MM.1S (cell line): ENCODE results near the gene CERS1.

Experiments
- EZH2 ChIP-seq: fragments of 300-600 bp; sonication (generic); optimal IDR thresholded peaks from 2 replicates; pipeline ENCODE3; 2017; ENCODE audit warnings: low read depth, mild to moderate bottlenecking, antibody characterized with exemption, low read length, mixed read lengths
- TF ChIP-seq, protein P1 (sequence below): fragments of 300-600 bp; sonication (generic); IDR thresholded peaks from 2 replicates; pipeline ENCODE4 v1.5.1; 2016; ENCODE audit warnings: antibody characterized with exemption, low read length, mixed read lengths

DNA sequence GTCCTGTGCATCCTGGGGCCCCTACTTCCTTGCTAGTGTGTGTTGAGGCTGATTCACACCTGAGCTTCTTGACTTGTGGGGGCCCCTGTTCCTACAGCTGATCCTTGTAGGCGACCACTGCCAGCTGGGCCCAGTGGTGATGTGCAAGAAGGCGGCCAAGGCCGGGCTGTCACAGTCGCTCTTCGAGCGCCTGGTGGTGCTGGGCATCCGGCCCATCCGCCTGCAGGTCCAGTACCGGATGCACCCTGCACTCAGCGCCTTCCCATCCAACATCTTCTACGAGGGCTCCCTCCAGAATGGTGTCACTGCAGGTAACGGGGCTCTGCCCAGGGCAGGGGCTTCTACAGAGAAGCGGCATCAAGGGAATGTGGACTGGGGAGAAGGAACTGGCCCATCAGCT lies 38.7 kb downstream of the CERS1 start:
- TF ChIP-seq, protein P1, sequence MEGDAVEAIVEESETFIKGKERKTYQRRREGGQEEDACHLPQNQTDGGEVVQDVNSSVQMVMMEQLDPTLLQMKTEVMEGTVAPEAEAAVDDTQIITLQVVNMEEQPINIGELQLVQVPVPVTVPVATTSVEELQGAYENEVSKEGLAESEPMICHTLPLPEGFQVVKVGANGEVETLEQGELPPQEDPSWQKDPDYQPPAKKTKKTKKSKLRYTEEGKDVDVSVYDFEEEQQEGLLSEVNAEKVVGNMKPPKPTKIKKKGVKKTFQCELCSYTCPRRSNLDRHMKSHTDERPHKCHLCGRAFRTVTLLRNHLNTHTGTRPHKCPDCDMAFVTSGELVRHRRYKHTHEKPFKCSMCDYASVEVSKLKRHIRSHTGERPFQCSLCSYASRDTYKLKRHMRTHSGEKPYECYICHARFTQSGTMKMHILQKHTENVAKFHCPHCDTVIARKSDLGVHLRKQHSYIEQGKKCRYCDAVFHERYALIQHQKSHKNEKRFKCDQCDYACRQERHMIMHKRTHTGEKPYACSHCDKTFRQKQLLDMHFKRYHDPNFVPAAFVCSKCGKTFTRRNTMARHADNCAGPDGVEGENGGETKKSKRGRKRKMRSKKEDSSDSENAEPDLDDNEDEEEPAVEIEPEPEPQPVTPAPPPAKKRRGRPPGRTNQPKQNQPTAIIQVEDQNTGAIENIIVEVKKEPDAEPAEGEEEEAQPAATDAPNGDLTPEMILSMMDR = no peak
- TF ChIP-seq EZH2 = no peak
